Peyer's patch (tissue), 4 donors: ENCODE measurements around the gene TSHZ1.

Experiments used
- POLR2A ChIP-seq, 2 donors: fragments of 450-650 bp; IDR thresholded peaks; one replicate each; pipeline ENCODE4 v1.5.1; 2017; ENCODE audit warnings: antibody characterized with exemption in 2 of 2, mild to moderate bottlenecking in 2 of 2, moderate library complexity in 2 of 2
- TF ChIP-seq, protein P1 (sequence below), 6 experiments: fragments of 450-650 bp in 4 of 6; fragments of 200-600 bp in 2 of 6; sonication (generic) in 1 of 6; IDR thresholded peaks; one replicate each; pipeline ENCODE4 v1.5.1; 2017 to 2019; ENCODE audit warnings: antibody characterized with exemption in 6 of 6, mild to moderate bottlenecking in 3 of 6, moderate library complexity in 1 of 6

GRCh38 chr18:75279381-75279780 is 68.8 kb downstream of the TSHZ1 start:
- TF ChIP-seq, protein P1, sequence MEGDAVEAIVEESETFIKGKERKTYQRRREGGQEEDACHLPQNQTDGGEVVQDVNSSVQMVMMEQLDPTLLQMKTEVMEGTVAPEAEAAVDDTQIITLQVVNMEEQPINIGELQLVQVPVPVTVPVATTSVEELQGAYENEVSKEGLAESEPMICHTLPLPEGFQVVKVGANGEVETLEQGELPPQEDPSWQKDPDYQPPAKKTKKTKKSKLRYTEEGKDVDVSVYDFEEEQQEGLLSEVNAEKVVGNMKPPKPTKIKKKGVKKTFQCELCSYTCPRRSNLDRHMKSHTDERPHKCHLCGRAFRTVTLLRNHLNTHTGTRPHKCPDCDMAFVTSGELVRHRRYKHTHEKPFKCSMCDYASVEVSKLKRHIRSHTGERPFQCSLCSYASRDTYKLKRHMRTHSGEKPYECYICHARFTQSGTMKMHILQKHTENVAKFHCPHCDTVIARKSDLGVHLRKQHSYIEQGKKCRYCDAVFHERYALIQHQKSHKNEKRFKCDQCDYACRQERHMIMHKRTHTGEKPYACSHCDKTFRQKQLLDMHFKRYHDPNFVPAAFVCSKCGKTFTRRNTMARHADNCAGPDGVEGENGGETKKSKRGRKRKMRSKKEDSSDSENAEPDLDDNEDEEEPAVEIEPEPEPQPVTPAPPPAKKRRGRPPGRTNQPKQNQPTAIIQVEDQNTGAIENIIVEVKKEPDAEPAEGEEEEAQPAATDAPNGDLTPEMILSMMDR (IDR thresholded peaks at IDR 0.05): no peak
- TF ChIP-seq POLR2A (IDR thresholded peaks at IDR 0.05): no peak
